MCF 10A (cell line): Measurements from ENCODE around the gene SRPK3. TPM values are rescaled to one million over a fixed set of nuclear protein-coding genes. Genes with fewer than 3 reads are reported as not detected.

Source experiments
- BruUV-seq: library from RNA; stranded (reverse); fragments of 400-500 nt; replicated peaks from 2 replicates; lab custom pipeline; 2021; lab: Mats Ljungman, UMichigan
- CTCF ChIA-PET: fragments of 300-600 bp; sonication (Branson Sonifier 250); formaldehyde crosslinking; extraction: SDS; loops from one replicate; lab custom pipeline; 2021; ENCODE audit warnings: antibody characterized with exemption, inconsistent platforms; lab: Yijun Ruan, JAX
- POLR2A ChIA-PET: fragments of 300-600, 350-650 bp; sonication (Branson Sonifier 250); formaldehyde crosslinking; extraction: SDS; loops from one replicate; lab custom pipeline; 2020; ENCODE audit warnings: antibody characterized with exemption, inconsistent platforms; lab: Yijun Ruan, JAX
- DNase-seq: peaks from one replicate; pipeline ENCODE4 v3.0.0-alpha.2; 2018; ENCODE audit not compliant: unreplicated experiment
- H3K27ac Mint-ChIP-seq: one replicate; pipeline ENCODE4 v1.8.0; 2022; ENCODE audit warnings: mild to moderate bottlenecking, low read depth, mixed read lengths; ENCODE audit not compliant: unreplicated experiment
- H3K27me3 Mint-ChIP-seq: one replicate; pipeline ENCODE4 v1.8.0; 2022; ENCODE audit warnings: mixed read lengths; ENCODE audit not compliant: insufficient read depth, unreplicated experiment
- H3K36me3 Mint-ChIP-seq: one replicate; pipeline ENCODE4 v1.8.0; 2022; ENCODE audit warnings: mild to moderate bottlenecking, moderate library complexity, mixed read lengths; ENCODE audit not compliant: insufficient read depth, unreplicated experiment
- H3K4me1 Mint-ChIP-seq: one replicate; pipeline ENCODE4 v1.8.0; 2022; ENCODE audit warnings: mixed read lengths; ENCODE audit not compliant: insufficient read depth, unreplicated experiment
- H3K4me3 Mint-ChIP-seq: one replicate; pipeline ENCODE4 v1.8.0; 2022; ENCODE audit warnings: mild to moderate bottlenecking, moderate library complexity, mixed read lengths; ENCODE audit not compliant: unreplicated experiment
- H3K9me3 Mint-ChIP-seq: one replicate; pipeline ENCODE4 v1.8.0; 2022; ENCODE audit warnings: mixed read lengths; ENCODE audit not compliant: unreplicated experiment
- CTCF ChIP-seq: fragments of 200-600 bp; IDR thresholded peaks from one replicate; pipeline ENCODE4 v1.8.0; 2022; ENCODE audit warnings: antibody characterized with exemption, mild to moderate bottlenecking; ENCODE audit not compliant: unreplicated experiment
- intact Hi-C: fragments of 100-400 bp; cut with micrococcal nuclease; formaldehyde crosslinking; loops from 2 replicates; pipeline ENCODE4 v1.14.1; 2022
- total RNA-seq: library from RNA; stranded (reverse); gene quantifications from 2 replicates; pipeline ENCODE4 v1.2.3, GENCODE V29; 2022

SRPK3 gene
- total RNA-seq, 1 experiment from 2014 or later = not detected

DNA sequence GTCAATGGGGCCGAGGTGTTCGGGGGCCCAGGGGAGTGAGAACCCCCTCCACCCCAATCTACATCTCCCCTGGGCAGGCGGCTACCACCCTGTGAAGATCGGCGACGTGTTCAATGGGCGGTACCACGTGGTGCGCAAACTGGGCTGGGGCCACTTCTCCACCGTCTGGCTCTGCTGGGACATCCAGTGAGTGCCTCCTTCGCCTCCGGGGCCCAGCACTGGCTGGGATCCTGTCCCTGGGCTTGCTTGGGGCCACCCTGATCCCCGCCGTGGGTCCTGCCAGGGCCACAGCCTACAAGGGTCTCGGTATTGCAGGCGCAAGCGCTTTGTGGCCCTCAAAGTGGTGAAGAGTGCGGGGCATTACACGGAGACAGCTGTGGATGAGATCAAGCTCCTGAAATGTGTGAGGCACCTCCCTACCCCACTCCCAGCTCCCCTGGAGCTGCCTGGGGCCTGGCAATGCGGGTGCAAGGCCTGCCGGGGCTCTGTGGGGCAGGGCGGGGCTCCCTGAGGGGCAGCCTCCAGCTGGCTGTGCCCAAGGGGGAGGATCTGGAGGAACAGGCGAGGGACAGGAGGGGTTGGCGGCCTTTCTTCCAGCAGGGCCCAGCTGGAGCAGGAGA, 697 bp downstream of the SRPK3 start:
- TF ChIP-seq CTCF = no peak
- no peaks in the 10 kb centered on the region for H3K4me1 Mint-ChIP-seq
- no peak for DNase-seq
- H3K36me3 Mint-ChIP-seq = peaks cover 17% of the 10 kb centered on the region
- intact Hi-C loops = no loop called here
- no peaks in the 10 kb centered on the region for H3K9me3 Mint-ChIP-seq
- CTCF ChIA-PET = no interaction called here
- no peak overlapping the region for H3K4me3 Mint-ChIP-seq
- POLR2A ChIA-PET = interaction anchor here (0.8 kb wide), 1 partner anchor 50 kb away, joined by 3 read pairs; no protein-coding TSS in a partner anchor
- H3K27me3 Mint-ChIP-seq = no peaks in the 10 kb centered on the region
- BruUV-seq = no TSS peak
- H3K27ac Mint-ChIP-seq = no peak overlapping the region

- intact Hi-C loops = no loop called here
- H3K27me3 Mint-ChIP-seq = no peaks in the 10 kb centered on the region
- peaks cover 20% of the 10 kb centered on the region for H3K36me3 Mint-ChIP-seq
- H3K4me1 Mint-ChIP-seq = no peaks in the 10 kb centered on the region
- ChIA-PET POLR2A (interaction anchor here (0.8 kb wide), 1 partner anchor 51 kb away, joined by 3 read pairs; no protein-coding TSS in a partner anchor), CTCF (no interaction called here)
- no peak for TF ChIP-seq CTCF
- no peak overlapping the region for H3K4me3 Mint-ChIP-seq
- no peak for DNase-seq
- H3K9me3 Mint-ChIP-seq = no peaks in the 10 kb centered on the region
- H3K27ac Mint-ChIP-seq = no peak overlapping the region
- no TSS peak for BruUV-seq
These were observed 1.5 kb downstream of the SRPK3 start for GRCh38 chrX:153782313-153782712.

DNA sequence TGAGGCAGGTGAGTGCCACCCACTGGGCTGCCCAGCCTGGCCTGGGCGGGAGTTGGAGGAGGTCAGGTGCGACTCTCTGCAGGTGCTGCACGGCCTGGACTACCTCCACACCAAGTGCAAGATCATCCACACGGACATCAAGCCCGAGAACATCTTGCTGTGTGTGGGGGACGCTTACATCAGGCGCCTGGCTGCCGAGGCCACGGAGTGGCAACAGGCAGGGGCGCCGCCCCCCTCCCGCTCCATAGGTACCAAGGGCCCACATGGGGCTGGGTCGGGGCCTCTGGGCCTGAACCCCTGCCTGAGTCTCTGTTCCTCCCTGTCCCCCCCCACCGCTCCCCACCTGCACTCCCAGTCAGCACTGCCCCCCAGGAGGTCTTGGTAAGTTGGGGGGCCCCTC, 2.0 kb downstream of the SRPK3 start:
- Mint-ChIP-seq H3K27me3 (no peaks in the 10 kb centered on the region), H3K36me3 (peaks cover 20% of the 10 kb centered on the region), H3K4me3 (no peak overlapping the region), H3K9me3 (no peaks in the 10 kb centered on the region), H3K4me1 (no peaks in the 10 kb centered on the region), H3K27ac (no peak overlapping the region)
- no peak for TF ChIP-seq CTCF
- ChIA-PET CTCF (no interaction called here), POLR2A (no interaction called here)
- no TSS peak for BruUV-seq
- intact Hi-C loops = no loop called here
- no peak for DNase-seq

GRCh38 chrX:153783378-153784013, 2.7 kb downstream of the SRPK3 start:
- Mint-ChIP-seq H3K4me1 (no peaks in the 10 kb centered on the region), H3K4me3 (no peak overlapping the region), H3K9me3 (no peaks in the 10 kb centered on the region), H3K36me3 (peaks cover 20% of the 10 kb centered on the region), H3K27ac (no peak overlapping the region), H3K27me3 (no peaks in the 10 kb centered on the region)
- TF ChIP-seq CTCF = no peak
- POLR2A ChIA-PET = no interaction called here
- CTCF ChIA-PET = no interaction called here
- no TSS peak for BruUV-seq
- intact Hi-C loops = no loop called here
- DNase-seq = no peak
